H1 (cell line): ENCODE data around the gene ELANE. TPM values are rescaled to one million over a fixed set of nuclear protein-coding genes. Genes with fewer than 3 reads are reported as not detected.

Source experiments
- CREB1 ChIP-seq: IDR thresholded peaks from 2 replicates; pipeline ENCODE4 v1.6.1; 2012; ENCODE audit warnings: inconsistent platforms
- HDAC2 ChIP-seq, 2 experiments: fragments of 300-600 bp in 1 of 2; sonication (generic) in 1 of 2; IDR thresholded peaks; 2 replicates each; pipeline ENCODE4 v1.6.1; 2011 to 2012; ENCODE audit warnings: low read depth in 2 of 2, low read length in 2 of 2, mild to moderate bottlenecking in 2 of 2, moderate library complexity in 2 of 2, borderline replicate concordance in 1 of 2, inconsistent platforms in 1 of 2
- NANOG ChIP-seq: IDR thresholded peaks from 2 replicates; pipeline ENCODE4 v1.6.1; 2011; ENCODE audit warnings: low read length, low read depth, mild to moderate bottlenecking, inconsistent platforms; ENCODE audit not compliant: insufficient read depth, poor library complexity, severe bottlenecking
- POU5F1 ChIP-seq: IDR thresholded peaks from 2 replicates; pipeline ENCODE4 v1.6.1; 2011; ENCODE audit warnings: low read depth, mild to moderate bottlenecking, low read length, moderate library complexity
- TEAD4 ChIP-seq: IDR thresholded peaks from 2 replicates; pipeline ENCODE4 v1.6.1; 2012; ENCODE audit warnings: low read depth, low read length, inconsistent platforms, mixed read lengths
- microRNA counts: library from miRNA; unstranded; fragments of <30 nt; microRNA quantifications from one replicate; lab custom pipeline; 2015
- microRNA-seq, 2 experiments: library from miRNA; unstranded; fragments of <30 nt; microRNA quantifications; one replicate each; pipeline versions ENCODE4 to v1.2.0, GENCODE V29; 2016 to 2020; ENCODE audit warnings: borderline microRNAs expressed in 2 of 2, borderline number of aligned reads in 2 of 2, borderline replicate concordance in 1 of 2
- polyA plus RNA-seq, 7 experiments: library from polyadenylated mRNA; depleted of rRNA in 3 of 7; stranded (reverse) in 5 of 7; unstranded in 2 of 7; fragments of >200 nt in 5 of 7; fragments of 200-250 nt in 2 of 7; gene quantifications; 1 replicate in 5 of 7; 2 replicates in 1 of 7; 4 replicates in 1 of 7; pipeline versions ENCODE4 v1.2.1 to v1.2.3, GENCODE V29; 2011 to 2013; ENCODE audit warnings: missing spikeins in 2 of 7, mixed read lengths in 2 of 7
- small RNA-seq: library from polyadenylated mRNA; stranded (forward); fragments of <200 nt; extraction: miRNeasy Mini kit (QIAGEN cat#:217004); gene quantifications from one replicate; pipeline ENCODE3, GENCODE V24; 2013; ENCODE audit not compliant: insufficient read depth
- total RNA-seq: library from RNA; stranded (reverse); fragmentation: NEBNext Ultra II Directional; extraction: Animal tissue kit (Norgen Biotek cat#: 25700); gene quantifications from 2 replicates; pipeline ENCODE4 v1.2.1, GENCODE V29; 2021

The ELANE gene
- total and polyA plus RNA-seq, 2 of the 8 experiments (the other 6 are each of a cell fraction or from before 2014, with no cell fraction given): not detected

DNA sequence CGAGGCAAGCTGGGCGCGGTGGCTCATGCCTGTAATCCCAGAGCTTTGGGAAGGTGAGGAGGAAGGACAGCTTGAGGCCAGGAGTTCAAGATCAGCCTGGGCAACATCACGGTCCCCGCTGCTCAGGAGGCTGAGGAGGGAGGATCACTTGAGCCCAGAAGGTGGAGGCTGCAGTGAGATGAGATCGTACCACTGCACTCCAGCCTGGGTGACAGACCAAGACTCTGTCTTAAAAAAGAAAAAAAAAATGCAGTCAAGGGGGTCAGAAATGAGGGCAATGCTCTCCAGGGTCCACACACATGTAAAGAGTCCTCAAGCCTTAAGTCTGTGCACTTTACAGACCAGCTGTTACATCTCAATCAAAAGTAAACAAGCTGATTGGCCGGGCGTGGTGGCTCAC, 52.4 kb downstream of the ELANE start (continued):
- TF ChIP-seq NANOG (no peak), TEAD4 (no peak), POU5F1 (no peak), HDAC2 (IDR thresholded peaks at IDR 0.05; ENCODE audit: borderline replicate concordance in 1 of 2, low read depth in 2 of 2, low read length in 2 of 2) (no peak), CREB1 (no peak)

MicroRNAs within 50 kb of the gene (microRNA counts, 767-probe panel; counts per million panel counts)
- 879 counts per million, percentile 95 among the panel's probes with 10 or more counts for microRNA hsa-miR-3187-3p (lab: Ali Mortazavi, UCI)

Small RNAs within 50 kb of the gene (microRNA-seq; reads per million reads assigned to microRNA genes)
- gene MIR3187: 4.1 to 11.8 reads per million in 2 experiments
- 5.3 to 6.3 reads per million in 2 experiments for gene MIR4745

Small RNAs within 50 kb of the gene (small RNA-seq; reads per million reads assigned to genes)
- gene MIR3187 (not detected), gene RNU6-9 (not detected)

Other genes with a start within 250 kb of the ELANE start
- gene POLRMT, start 218.8 kb upstream of the ELANE start, total RNA-seq: 110 and 111 TPM in 2 replicates
- 93.0 and 119 TPM in 2 replicates for gene POLRMT, start 218.8 kb upstream of the ELANE start, polyA plus RNA-seq (2011; rRNA removed)
- 1.7 and 1.9 TPM in 2 replicates for gene FGF22, start 212.4 kb upstream of the ELANE start, total RNA-seq
- 0.44 and 0.99 TPM in 2 replicates for gene FGF22, start 212.4 kb upstream of the ELANE start, polyA plus RNA-seq (2011; rRNA removed)
- gene RNF126, start 189.1 kb upstream of the ELANE start, total RNA-seq: 64.7 and 68.0 TPM in 2 replicates
- 21.8 and 56.5 TPM in 2 replicates for gene RNF126, start 189.1 kb upstream of the ELANE start, polyA plus RNA-seq (2011; rRNA removed)
- 7.5 and 8.1 TPM in 2 replicates for gene FSTL3, start 175.9 kb upstream of the ELANE start, total RNA-seq
- gene FSTL3, start 175.9 kb upstream of the ELANE start, polyA plus RNA-seq (2011; rRNA removed): 11.8 and 18.4 TPM in 2 replicates
- gene PRSS57, start 156.9 kb upstream of the ELANE start, total RNA-seq: not detected in 2 replicates
- 0.09 TPM in 1 of 2 replicates, not detected in the other for gene PRSS57, start 156.9 kb upstream of the ELANE start, polyA plus RNA-seq (2011; rRNA removed)
- 16.5 TPM in 2 replicates for gene PALM, start 143.4 kb upstream of the ELANE start, total RNA-seq
- gene PALM, start 143.4 kb upstream of the ELANE start, polyA plus RNA-seq (2011; rRNA removed): 5.7 and 13.0 TPM in 2 replicates
- 0.43 and 0.54 TPM in 2 replicates for gene MISP, start 101.2 kb upstream of the ELANE start, total RNA-seq
- 0.45 and 0.52 TPM in 2 replicates for gene MISP, start 101.2 kb upstream of the ELANE start, polyA plus RNA-seq (2011; rRNA removed)
- 873 and 888 TPM in 2 replicates for gene PTBP1, start 54.9 kb upstream of the ELANE start, total RNA-seq
- gene PTBP1, start 54.9 kb upstream of the ELANE start, polyA plus RNA-seq (2011; rRNA removed): 528 and 645 TPM in 2 replicates
- gene PLPPR3, start 30.3 kb upstream of the ELANE start, total RNA-seq: 66.2 and 71.7 TPM in 2 replicates
- gene PLPPR3, start 30.3 kb upstream of the ELANE start, polyA plus RNA-seq (2011; rRNA removed): 76.4 and 109 TPM in 2 replicates
- 0.80 and 1.7 TPM in 2 replicates for gene AZU1, start 24.5 kb upstream of the ELANE start, total RNA-seq
- 1.3 and 2.7 TPM in 2 replicates for gene AZU1, start 24.5 kb upstream of the ELANE start, polyA plus RNA-seq (2011; rRNA removed)
- 0.39 and 0.42 TPM in 2 replicates for gene PRTN3, start 11.3 kb upstream of the ELANE start, total RNA-seq
- gene PRTN3, start 11.3 kb upstream of the ELANE start, polyA plus RNA-seq (2011; rRNA removed): 2.1 and 3.1 TPM in 2 replicates
- gene CFD, start 7.4 kb downstream of the ELANE start, total RNA-seq: 1.7 TPM in 2 replicates
- 2.8 and 4.6 TPM in 2 replicates for gene CFD, start 7.4 kb downstream of the ELANE start, polyA plus RNA-seq (2011; rRNA removed)
- gene MED16, start 40.9 kb downstream of the ELANE start, total RNA-seq: 51.0 and 55.9 TPM in 2 replicates
- 67.2 and 134 TPM in 2 replicates for gene MED16, start 40.9 kb downstream of the ELANE start, polyA plus RNA-seq (2011; rRNA removed)
- not detected in 2 replicates for gene RNU6-9, start 41.2 kb downstream of the ELANE start, total RNA-seq
- not detected in 2 replicates for gene RNU6-9, start 41.2 kb downstream of the ELANE start, polyA plus RNA-seq (2011; rRNA removed)
- gene R3HDM4, start 60.9 kb downstream of the ELANE start, total RNA-seq: 76.1 and 76.8 TPM in 2 replicates
- 102 and 151 TPM in 2 replicates for gene R3HDM4, start 60.9 kb downstream of the ELANE start, polyA plus RNA-seq (2011; rRNA removed)
- gene KISS1R, start 65.0 kb downstream of the ELANE start, total RNA-seq: 2.3 and 2.6 TPM in 2 replicates
- gene KISS1R, start 65.0 kb downstream of the ELANE start, polyA plus RNA-seq (2011; rRNA removed): 2.7 and 5.1 TPM in 2 replicates
- 77.4 and 78.4 TPM in 2 replicates for gene ARID3A, start 73.7 kb downstream of the ELANE start, total RNA-seq
- gene ARID3A, start 73.7 kb downstream of the ELANE start, polyA plus RNA-seq (2011; rRNA removed): 40.5 and 59.3 TPM in 2 replicates
- 87.7 and 90.1 TPM in 2 replicates for gene WDR18, start 132.0 kb downstream of the ELANE start, total RNA-seq
- gene WDR18, start 132.0 kb downstream of the ELANE start, polyA plus RNA-seq (2011; rRNA removed): 177 and 264 TPM in 2 replicates
- 0.45 and 0.63 TPM in 2 replicates for gene GRIN3B, start 148.1 kb downstream of the ELANE start, total RNA-seq
- 1.0 and 2.0 TPM in 2 replicates for gene GRIN3B, start 148.1 kb downstream of the ELANE start, polyA plus RNA-seq (2011; rRNA removed)
- gene TMEM259, start 168.8 kb downstream of the ELANE start, total RNA-seq: 140 and 142 TPM in 2 replicates
- gene TMEM259, start 168.8 kb downstream of the ELANE start, polyA plus RNA-seq (2011; rRNA removed): 243 and 343 TPM in 2 replicates
- gene RNU6-2, start 169.2 kb downstream of the ELANE start, total RNA-seq: not detected in 2 replicates
- not detected in 2 replicates for gene RNU6-2, start 169.2 kb downstream of the ELANE start, polyA plus RNA-seq (2011; rRNA removed)
- gene CNN2, start 174.3 kb downstream of the ELANE start, total RNA-seq: 522 and 551 TPM in 2 replicates
- 189 and 349 TPM in 2 replicates for gene CNN2, start 174.3 kb downstream of the ELANE start, polyA plus RNA-seq (2011; rRNA removed)
- 25.6 and 29.7 TPM in 2 replicates for gene ABCA7, start 187.8 kb downstream of the ELANE start, total RNA-seq
- 10.4 and 17.4 TPM in 2 replicates for gene ABCA7, start 187.8 kb downstream of the ELANE start, polyA plus RNA-seq (2011; rRNA removed)
- gene ARHGAP45, start 214.9 kb downstream of the ELANE start, total RNA-seq: 41.8 and 43.6 TPM in 2 replicates
- gene ARHGAP45, start 214.9 kb downstream of the ELANE start, polyA plus RNA-seq (2011; rRNA removed): 31.4 and 40.2 TPM in 2 replicates
- gene POLR2E, start 243.1 kb downstream of the ELANE start, total RNA-seq: 274 and 281 TPM in 2 replicates
- 381 and 483 TPM in 2 replicates for gene POLR2E, start 243.1 kb downstream of the ELANE start, polyA plus RNA-seq (2011; rRNA removed)